NCI-H1092 (cell line): ENCODE data around the gene ST3GAL6.

Experiments
- DNase-seq: peaks from one replicate; lab custom pipeline; 2025; lab: John Stamatoyannopoulos, UW

ST3GAL6 gene

DNA sequence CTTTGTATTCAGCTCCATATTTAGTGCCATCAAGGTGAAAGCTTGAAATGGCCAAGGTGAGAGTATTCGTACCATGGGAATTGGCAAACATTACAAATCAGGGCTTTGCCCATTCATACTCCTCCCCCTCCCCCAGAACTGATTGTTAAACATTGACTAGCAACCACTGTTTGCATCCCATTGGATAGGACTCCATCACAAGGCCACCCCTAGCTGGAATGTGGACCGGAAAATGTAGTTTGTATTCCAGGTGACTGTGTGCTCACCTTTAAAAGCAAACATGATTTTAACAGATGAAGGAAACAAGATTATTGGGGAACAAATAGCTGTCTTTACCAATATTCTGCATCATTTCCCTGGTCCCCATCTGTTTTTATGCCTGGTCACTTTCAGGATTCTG lies 14.1 kb downstream of the ST3GAL6 start:
- DNase-seq: no peak

DNA sequence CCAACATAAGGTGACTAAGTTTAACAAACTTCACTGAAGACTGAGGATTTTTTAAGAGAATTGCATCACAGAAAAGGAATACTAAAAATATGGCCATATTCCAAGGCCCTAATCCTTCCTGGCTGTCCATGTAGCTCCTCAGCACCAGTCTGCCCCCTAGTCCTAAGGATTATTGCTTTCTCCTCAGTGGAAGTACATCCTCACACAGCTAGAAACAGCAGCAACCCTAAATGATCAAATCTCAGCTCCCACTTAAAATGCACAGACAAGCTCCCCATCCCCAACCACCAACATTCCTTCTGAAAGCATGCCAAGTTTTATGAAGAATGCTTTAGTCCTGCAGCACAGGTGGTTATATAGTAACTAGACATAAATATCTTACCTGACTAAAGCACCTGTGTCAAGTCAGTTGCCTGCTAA lies 14.7 kb downstream of the ST3GAL6 start:
- DNase-seq: no peak

DNA sequence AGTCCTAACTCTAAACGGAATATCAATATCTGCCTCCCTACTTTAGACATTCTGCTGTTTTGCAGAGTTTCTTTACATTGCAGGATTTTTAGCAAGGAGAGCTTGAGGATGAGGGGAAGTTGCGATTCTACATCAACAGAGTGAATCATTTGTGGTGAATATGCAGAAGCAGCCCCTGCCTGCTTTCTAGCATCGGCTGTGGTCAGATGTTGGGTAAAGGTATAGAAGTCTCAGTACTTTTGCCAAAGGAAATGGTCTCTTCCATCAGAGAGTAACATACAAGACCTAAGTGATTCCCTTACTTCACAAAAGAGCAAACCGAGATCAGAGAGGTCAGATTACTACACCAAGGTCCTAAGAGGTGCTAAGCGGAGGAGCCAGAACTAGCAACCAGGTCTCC lies 15.2 kb downstream of the ST3GAL6 start:
- no peak for DNase-seq

DNA sequence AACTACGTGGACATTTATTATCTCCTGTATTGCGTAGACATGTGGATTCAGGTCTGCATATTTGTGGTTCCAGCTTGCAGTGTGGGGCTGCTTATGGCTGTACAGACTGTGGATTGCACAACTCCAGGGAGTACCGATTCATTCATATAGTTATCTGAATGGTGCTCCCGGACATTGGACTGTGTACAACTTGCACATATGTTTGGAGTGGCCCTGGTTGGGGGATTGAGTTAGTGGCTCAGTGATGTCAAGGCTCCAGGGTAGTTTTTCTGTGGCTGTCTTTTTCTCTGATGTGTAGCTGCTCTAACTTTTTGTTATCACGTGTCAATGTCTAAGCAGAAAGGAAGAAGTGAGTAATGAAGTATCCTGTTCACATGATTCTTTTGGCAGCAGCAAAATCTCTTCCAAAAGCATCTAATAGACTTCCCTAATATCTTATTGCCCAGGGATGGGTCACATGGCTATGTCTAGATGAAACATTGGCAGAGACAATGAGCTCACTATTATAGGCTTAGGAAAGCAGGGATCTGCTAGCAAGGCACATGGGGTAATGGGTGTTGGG lies 15.8 kb downstream of the ST3GAL6 start:
- DNase-seq: no peak

DNA sequence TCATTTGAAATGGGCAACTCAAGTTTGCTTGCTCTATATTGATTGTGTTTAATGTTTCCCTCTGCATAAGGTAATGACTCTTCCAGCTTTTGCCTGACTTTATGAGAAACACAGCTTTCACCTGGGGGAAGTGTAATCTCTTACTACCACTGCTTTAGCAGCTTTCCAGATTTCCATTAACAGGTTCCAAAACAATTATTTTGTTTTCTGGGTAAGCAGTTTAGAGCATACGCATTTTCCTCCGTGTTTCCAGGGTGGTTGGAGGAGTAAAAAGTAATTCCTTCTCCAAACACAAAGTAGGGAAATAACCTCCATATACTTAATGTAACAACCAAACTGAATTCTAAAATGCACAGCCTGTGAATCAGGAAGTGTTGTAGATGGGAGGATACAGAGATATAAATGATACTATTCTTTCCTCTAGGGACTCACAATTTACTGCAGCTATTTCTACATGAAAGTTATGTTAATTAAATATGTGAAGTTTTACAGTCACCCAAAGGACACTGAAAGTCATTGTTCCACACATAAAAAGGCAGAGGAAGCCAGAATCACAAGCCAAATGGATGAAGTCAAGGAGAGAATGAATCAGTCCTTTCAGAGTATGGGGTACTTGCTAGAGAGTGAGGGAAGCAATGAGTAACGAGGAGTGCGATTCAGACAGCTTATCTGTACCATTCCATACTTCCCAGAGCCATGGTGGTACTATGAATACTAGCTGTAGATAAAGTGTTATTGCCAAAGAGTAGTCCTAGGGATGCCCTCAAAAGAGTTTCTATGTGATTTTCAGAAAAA lies 16.6 kb downstream of the ST3GAL6 start:
- DNase-seq: no peak

DNA sequence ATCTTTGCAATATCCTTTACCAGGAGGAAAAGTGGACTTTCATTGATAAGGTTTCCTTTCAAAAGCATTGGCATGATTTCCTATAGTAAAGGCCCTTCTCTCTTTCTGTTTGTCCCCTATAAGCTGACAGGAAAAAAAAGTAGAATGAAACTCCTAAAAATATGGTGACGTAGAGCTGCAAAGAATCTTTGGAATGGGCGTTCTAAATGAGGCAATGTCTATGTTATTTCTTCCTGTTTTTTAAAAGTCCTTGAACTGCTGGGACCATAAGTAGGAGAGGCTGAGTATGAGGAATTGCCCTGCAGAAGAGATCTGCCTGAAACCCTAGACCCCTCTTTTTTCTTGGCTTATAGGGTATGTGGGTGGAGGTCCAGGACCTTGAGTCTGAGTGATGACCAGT lies 17.2 kb downstream of the ST3GAL6 start:
- no peak for DNase-seq

DNA sequence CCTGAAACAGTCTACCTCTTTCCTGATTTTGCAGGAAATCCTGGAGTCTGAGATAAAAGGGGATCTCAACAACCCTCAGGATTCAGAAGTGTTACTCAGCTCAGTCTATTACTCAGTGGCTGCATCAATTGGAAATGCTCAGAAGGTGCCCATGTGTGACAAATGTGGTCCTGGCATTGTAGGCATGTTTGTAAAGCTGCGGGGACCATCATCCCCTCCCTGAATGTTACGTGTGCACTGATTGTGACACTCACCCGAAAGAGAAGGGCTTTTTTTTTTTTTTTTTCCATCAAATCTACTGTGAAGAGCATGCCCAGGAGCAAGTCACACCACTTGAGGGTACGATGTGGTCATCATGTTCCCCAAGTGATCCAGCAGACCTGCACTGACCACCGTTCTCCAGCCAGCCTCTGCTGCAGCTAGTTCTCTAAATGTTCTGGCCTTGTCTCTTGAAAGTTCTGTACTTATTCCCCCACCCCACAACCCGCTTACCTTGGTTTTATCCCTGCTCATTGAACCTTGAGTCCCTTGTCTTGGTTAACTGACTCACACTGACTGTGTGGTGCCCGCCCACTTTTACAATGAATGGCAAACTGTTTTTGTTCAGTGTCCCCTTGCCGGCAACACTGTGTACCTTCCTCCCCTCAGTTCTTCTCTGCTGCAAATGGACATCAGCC lies 19.8 kb downstream of the ST3GAL6 start:
- DNase-seq: no peak

DNA sequence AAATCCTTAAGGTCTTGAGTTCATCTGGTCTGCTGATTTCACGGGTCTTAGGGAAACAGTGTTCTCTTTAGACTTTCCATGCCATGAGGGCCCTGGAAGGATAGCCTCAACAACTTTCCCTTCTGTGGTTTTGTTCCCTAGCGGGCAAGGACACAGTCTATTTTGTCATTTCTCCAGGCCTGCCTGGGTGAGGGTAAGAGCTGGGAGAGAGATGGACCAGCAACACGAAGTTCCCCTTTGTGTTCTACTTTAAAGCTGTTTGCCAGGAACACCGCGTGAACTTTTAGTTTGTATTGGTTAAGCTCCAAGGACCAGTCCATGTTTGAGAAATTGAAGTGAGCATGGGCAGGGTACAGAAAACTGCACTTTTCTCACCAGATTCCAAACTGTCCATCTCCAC lies 20.9 kb downstream of the ST3GAL6 start:
- no peak for DNase-seq

DNA sequence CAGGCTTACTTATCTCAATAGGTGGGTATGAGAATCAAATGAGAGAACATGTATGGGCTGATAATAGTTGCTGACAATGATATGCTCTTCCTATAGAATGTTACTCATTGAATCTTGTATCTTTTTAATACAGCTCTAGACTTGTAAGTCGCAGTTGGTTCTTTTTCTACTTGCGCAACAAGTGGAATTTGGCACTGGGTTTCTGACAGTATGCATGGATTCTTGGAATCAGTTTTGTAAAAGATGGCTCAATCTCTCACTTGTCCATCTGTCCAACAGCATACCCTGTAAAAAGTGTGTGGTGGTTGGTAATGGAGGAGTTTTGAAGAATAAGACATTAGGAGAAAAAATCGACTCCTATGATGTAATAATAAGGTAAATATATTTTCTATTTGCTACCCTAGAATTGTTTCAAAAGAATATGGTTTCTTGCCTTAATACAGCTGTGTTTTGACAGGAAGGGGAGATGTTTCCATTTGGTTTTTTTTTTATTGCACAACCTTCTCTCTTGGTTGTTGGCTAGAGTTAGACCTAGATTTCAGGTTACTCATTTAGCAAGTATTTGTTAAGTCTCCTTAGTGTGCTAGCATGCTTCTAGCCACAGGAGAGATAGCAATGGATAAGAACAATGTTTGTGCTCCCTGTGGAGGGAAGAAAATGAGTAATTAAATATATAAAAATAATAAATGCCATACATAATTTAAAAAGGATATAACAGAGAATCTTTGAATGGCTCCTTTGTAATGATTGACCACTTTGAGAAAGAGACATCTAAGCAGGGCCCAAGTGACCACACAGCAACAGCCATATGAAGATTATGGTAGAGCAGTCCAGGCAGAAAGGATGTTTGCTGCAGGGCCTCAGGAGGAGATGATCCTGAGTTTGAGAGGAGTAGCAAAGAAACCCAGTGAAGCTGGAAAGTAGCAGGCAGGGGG lies 21.8 kb downstream of the ST3GAL6 start:
- no peak for DNase-seq

DNA sequence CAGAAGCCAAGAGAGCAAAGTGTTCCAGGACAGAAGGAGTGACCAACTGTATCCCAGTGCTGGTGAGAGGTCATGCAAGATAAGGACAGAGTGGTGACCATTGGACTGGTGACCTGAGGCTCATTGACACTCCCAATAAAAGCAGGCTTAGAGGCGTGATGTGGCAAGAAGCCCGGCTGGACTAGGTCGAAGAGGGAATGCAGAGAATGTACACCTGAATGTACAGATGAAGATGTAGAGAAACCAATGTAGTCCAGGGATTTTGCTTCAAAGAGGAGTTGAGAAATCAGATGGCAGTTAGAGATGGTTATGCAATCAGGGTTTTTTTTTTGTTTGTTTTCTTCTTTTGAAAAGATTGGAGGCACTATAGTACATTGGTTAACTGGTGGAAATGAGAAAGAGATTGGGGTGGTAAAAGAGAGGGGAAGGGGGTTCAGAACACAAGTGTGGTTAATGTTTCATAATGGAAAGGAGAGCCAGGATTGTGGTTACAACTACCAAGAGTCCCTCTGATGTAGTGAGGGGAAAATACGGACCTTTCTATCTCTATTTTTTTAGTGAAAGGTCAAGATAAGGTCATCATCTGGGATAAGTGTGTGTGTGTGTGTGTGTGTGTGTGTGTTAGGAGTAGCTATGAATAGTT lies 23.3 kb downstream of the ST3GAL6 start:
- no peak for DNase-seq

DNA sequence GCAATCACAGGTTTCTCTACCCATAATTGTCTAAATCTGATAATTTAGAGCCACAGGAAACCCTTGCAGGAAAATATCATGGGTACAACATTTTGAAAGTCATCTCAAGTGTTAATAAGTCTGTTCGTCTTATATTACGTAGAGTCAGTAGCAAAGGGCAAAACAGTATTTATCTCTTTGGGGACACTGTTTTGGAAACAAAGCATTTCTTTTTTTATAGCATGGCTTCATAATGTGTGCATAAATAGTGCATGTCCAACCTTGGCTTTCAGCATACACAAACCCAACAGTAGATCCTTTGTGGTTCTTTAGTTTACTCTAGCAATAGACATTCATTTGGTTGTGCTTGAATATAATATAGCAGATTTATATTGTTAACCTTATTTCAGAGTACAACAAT lies 24.0 kb downstream of the ST3GAL6 start:
- no peak for DNase-seq

DNA sequence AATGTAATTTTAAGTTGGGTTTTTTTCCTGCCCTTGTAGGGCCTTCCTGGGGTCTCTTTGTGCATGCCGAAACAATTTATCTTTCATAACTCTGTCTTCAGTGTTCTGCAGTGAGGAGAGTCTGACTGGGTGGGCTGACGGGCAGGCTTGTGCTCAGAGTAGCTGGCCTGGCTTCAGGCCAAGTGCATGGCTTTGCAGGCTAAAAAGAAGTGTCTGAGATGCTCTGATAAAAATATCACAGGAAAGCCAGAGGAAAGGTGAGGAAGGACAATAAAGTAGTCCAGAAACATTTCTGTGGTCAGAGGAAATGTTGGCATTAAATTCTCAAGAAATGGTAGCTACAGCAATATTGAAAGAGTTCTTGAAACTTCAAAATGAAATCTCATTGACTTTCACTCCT lies 25.5 kb downstream of the ST3GAL6 start:
- no peak for DNase-seq

DNA sequence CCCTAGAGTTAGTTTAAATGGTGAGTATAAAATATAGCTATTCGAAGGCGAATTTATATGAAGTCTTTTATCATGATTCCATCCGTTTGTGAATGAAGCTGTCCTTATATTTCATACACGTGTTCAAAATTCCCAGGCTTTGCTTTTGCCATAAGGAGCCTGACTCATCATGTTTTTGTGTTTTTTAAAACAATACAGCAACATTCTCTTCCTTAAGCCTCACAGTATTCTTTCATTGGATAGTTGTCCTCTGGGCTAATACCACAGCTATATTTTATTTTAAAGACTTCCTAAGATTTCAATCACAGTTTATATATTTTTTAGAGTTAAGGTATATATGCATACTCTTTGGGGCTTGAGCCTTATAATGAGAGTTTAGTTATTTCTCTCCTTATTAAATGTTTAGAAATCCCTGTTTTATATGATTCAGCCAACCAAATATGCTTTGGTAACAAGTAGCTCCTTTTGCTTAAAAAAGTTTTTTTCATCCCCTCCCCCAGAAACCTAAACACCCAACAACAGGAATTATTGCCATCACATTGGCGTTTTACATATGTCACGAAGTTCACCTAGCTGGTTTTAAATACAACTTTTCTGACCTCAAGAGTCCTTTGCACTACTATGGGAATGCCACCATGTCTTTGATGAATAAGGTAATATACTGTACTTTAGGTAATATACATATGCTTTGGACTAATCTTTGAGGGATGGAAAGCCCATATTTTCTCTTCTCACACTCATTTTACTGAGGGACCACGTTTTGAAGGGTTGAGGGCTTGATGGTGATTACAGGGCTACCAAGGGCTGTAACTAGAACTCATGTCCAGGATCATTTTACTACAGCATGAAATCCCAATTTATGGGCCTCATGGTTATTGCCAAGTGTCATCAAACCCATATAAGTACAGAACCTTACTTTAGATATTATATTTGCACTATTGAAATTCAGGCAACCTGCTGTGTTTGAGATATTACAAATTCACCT lies 28.5 kb downstream of the ST3GAL6 start:
- no peak for DNase-seq

DNA sequence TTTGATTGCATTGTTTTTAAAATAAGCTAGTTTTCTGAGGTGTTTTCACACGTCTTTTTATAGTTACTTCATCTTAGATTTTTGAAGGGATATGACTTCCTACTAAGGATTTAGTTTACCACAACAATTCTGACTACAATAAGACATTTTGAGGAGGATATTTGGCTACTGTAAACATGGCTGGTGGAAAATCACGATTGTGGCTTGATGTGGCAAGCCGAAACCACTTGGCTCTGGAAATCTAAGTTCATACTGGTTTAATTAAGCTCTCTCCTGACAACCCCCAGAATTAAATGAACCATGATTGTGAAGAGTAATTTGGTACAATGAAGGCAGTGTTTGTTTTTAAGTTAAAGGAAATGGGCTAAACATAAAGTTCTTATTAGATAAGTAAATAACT lies 30.8 kb downstream of the ST3GAL6 start:
- no peak for DNase-seq

DNA sequence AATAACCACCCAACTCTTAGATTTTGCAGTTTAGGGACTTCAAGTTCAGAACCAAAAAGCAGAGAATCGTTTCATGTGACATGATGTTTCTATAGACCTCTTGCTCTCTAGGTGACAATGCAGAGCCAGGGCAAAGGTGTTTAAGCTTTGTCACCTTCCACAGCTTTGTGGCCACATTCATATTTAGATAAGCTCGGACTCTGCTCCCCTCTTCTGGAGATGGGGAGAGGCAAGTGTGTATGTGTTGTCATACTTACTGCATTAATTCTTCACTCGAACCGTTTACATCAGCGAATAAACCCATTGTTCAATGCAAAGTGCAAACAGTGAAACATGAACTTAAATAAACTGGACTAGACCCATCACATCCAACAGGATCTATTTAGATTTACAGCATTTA lies 33.2 kb downstream of the ST3GAL6 start:
- DNase-seq: no peak

DNA sequence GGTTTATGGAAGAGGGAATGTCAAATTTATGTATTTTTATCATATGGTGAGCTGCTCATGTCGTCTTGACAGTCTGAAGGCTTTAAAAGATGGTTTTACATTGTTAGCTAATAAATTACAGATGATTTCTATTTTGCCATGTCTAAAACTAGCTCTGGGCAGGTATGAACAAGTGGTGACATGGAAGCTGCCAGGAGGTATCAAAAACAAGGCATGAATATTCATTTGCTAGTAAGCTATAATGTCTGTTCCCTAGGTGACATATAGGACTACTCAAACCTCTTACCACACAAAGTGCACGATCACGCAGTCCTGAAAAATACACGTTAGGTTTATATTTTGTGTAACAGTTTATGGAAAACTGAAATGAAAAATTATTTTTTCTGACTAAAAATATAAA lies 34.8 kb downstream of the ST3GAL6 start:
- DNase-seq: no peak

DNA sequence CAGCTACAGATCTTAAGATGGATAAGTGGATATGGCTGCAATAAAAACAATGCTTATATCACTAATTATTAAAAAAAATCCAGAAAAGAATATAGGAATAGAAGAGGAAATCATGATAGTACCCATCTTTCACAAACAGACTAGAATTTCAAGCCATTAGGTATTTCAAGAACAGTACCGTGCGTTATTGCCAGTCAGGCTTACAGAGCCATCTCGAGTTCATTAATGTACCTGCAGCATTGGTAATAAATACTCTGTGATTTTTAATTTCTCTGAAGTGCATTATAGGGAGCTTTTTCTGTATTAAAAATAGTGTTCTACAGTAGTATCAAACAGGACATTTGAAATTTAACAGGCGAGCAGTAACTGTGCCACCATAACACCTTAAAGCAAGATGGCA lies 35.7 kb downstream of the ST3GAL6 start:
- DNase-seq: no peak

DNA sequence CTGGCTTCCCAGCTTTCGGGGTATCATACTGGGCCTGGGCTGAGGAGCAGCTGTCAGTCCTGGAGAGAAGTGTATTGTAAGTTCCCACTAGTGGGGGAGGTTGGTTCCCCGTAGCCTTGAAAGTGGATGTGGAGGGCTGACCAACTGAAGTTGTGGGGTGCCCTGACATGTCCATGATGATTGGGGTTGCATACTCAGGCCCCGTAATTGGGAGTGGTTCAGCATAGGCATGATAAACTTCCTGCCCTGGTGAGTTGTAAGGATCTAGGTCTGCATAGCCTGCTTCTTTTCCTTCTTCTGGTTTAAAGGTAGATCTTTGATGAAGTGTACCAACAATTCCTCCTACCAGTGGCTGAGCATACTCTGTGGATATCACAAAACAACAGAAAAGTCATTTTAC lies 36.3 kb downstream of the ST3GAL6 start:
- DNase-seq: no peak

DNA sequence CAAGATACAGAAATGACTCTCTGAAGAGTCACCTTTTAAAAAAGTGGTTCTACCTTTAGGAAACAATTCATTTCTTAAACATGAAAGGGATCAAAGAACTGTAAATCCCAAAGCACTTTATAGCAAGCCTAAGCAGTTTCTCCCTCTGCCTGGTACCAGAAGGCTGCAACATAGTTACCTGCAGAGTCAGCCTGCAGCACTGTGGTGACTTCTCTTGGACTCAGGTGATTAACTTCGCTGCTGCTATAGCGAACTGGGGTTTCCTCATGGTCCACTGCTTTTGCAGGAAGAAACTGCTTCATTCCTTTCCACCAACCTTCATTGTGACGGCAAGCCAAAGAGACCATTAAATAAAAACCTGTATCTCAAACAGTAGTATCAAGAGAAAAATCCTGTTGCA lies 37.3 kb downstream of the ST3GAL6 start:
- no peak for DNase-seq

DNA sequence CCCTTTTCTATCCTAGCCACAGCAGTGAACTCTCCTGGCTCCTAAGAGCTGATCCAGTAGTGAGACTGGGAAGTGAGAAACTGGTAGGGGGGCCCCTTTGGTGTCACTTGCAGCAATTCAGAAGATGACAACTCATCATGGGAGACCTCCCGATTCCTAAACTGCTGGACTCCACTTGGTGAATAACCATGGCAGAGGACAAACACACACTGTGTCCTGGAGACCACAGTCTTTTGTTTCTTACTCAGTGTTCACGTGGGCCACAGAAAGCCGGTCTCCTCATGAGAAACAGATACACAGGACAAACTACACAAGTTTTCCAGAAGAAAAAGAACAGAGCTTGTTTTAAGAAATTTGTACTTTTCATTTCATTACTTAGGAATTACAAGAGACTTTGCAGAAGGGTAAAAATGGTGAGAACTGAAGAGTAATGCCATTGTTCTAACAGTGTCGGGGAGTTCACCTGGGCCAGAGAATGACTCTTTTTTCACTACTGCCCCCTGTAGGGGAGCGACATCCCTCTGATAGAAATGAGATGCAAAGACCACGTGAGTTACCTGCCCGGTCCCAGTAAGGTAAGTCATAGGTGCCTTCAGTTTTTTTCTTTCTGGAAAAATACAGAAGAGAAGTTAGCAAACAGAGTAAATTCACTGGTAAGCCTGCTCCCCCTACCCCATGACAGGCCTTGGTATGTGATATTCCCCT lies 38.1 kb downstream of the ST3GAL6 start:
- DNase-seq: no peak
